K562 (cell line): ENCODE results near the gene ZNF43. TPM values are rescaled to one million over a fixed set of nuclear protein-coding genes. Genes with fewer than 3 reads are reported as not detected.
"Not testable (repeated sequence)": the region's sequence is repeated elsewhere in the genome, so short reads cannot be mapped to it uniquely, and the experiment has no call there.

Source experiments
- ATAC-seq: fragments of 200-7000 bp; cut with Tn5 transposase; 3 replicates; pipeline ENCODE4 v1.9.1; 2020; ENCODE audit warnings: moderate library complexity
- BruUV-seq: library from RNA; stranded (reverse); fragments of 400-500 nt; replicated peaks from 2 replicates; lab custom pipeline; 2021; lab: Mats Ljungman, UMichigan
- CTCF ChIA-PET: fragments of 300-600 bp; formaldehyde crosslinking; extraction: SDS; loops from one replicate; lab custom pipeline; 2021; ENCODE audit warnings: low intra/inter-chr PET ratio; lab: Yijun Ruan, JAX
- POLR2A ChIA-PET: fragments of 300-600, 350-650 bp; sonication (Branson Sonifier 250); formaldehyde crosslinking; extraction: SDS; loops from one replicate; lab custom pipeline; 2021; ENCODE audit warnings: antibody characterized with exemption, inconsistent platforms; lab: Yijun Ruan, JAX
- DNase-seq, 4 experiments: peaks; one replicate each; pipeline versions ENCODE4 v3.0.0 to v3.0.0-alpha.2; 2011 to 2018; ENCODE audit warnings: low spot score in 3 of 4, mixed read lengths in 3 of 4; ENCODE audit errors: extremely low read depth in 1 of 4
- FAIRE-seq: peaks from 2 replicates; lab custom pipeline; 2011; peaks lifted over from hg19 to GRCh38; lab: Jason Lieb, UNC
- H2AFZ ChIP-seq: 2 replicates; pipeline ENCODE4 v1.6.0; 2011; ENCODE audit warnings: low read depth, low read length, control low read depth, inconsistent platforms
- H3K27ac ChIP-seq: fragments of 200-600 bp; 3 replicates; pipeline ENCODE4 v1.8.0; 2011; ENCODE audit warnings: low read depth, mild to moderate bottlenecking, control low read depth, inconsistent platforms, low read length, moderate library complexity, mixed read lengths; ENCODE audit errors: extremely low read depth
- H3K27me3 ChIP-seq, 2 experiments: fragments of 300-600 bp in 1 of 2; 2 replicates in 1 of 2; 3 replicates in 1 of 2; pipeline versions ENCODE4 v1.6.0 to v1.8.0; 2011; ENCODE audit warnings: inconsistent platforms in 2 of 2, low read length in 2 of 2, mild to moderate bottlenecking in 1 of 2, mixed read lengths in 1 of 2, moderate library complexity in 1 of 2; ENCODE audit not compliant: control insufficient read depth in 2 of 2, insufficient read depth in 2 of 2
- H3K36me3 ChIP-seq: fragments of 300-600 bp; 3 replicates; pipeline ENCODE4 v1.8.0; 2011; ENCODE audit warnings: mild to moderate bottlenecking, low read length, inconsistent platforms; ENCODE audit not compliant: control insufficient read depth, insufficient read depth
- H3K4me1 ChIP-seq, 2 experiments: fragments of 200-600 bp in 1 of 2; replicated peaks in 1 of 2; 2 replicates in 1 of 2; 3 replicates in 1 of 2; pipeline versions ENCODE4 v1.5.1 to v1.8.0; 2011; ENCODE audit warnings: inconsistent platforms in 2 of 2, low read length in 2 of 2, mild to moderate bottlenecking in 1 of 2, mixed read lengths in 1 of 2, moderate library complexity in 1 of 2; ENCODE audit not compliant: control insufficient read depth in 2 of 2, insufficient read depth in 2 of 2
- H3K4me2 ChIP-seq: 2 replicates; pipeline ENCODE4 v1.6.1; 2011; ENCODE audit warnings: low read length, control low read depth, inconsistent platforms, mixed read lengths; ENCODE audit not compliant: insufficient read depth
- H3K4me3 ChIP-seq: fragments of 200-600 bp; sonication (generic), shearing (Covaris generic); 2 replicates; pipeline ENCODE4 v1.5.1; 2016; ENCODE audit warnings: control low read depth, inconsistent platforms
- H3K79me2 ChIP-seq: fragments of 200-600 bp; 3 replicates; pipeline ENCODE4 v1.8.0; 2011; ENCODE audit warnings: low read length, inconsistent platforms; ENCODE audit not compliant: control insufficient read depth, insufficient read depth
- H3K9ac ChIP-seq, 2 experiments: 2 replicates each; pipeline versions ENCODE4 v1.6.0 to v1.6.1; 2011; ENCODE audit warnings: low read depth in 2 of 2, low read length in 2 of 2, control low read depth in 1 of 2, inconsistent platforms in 1 of 2, mild to moderate bottlenecking in 1 of 2, mixed read lengths in 1 of 2; ENCODE audit not compliant: insufficient read depth in 1 of 2
- H3K9me1 ChIP-seq: one replicate; pipeline ENCODE4 v1.6.0; 2011; ENCODE audit warnings: inconsistent platforms, mild to moderate bottlenecking, low read length, moderate library complexity; ENCODE audit not compliant: control insufficient read depth, insufficient read depth
- H3K9me3 ChIP-seq: replicated peaks from 2 replicates; pipeline ENCODE4 v1.5.1; 2011; ENCODE audit warnings: low read depth, low read length, inconsistent platforms; ENCODE audit not compliant: control insufficient read depth, insufficient read depth
- H4K20me1 ChIP-seq: replicated peaks from 2 replicates; pipeline ENCODE4 v1.6.1; 2011; ENCODE audit warnings: low read length, inconsistent platforms, mixed read lengths; ENCODE audit not compliant: control insufficient read depth, insufficient read depth
- ATF1 ChIP-seq, 2 experiments: fragments of 450-650 bp in 1 of 2; IDR thresholded peaks; 2 replicates each; pipeline ENCODE4 v1.6.1; 2016; ENCODE audit warnings: missing compliant biosample characterization in 1 of 2, missing genetic modification characterization in 1 of 2
- CBX3 ChIP-seq, 2 experiments: IDR thresholded peaks; 1 replicate in 1 of 2; 2 replicates in 1 of 2; pipeline ENCODE4 v1.6.1; 2012; ENCODE audit warnings: inconsistent platforms in 2 of 2, low read length in 2 of 2, borderline replicate concordance in 1 of 2, control low read depth in 1 of 2
- GATA2 ChIP-seq: sonication (generic); formaldehyde crosslinking; IDR thresholded peaks from 2 replicates; pipeline ENCODE4 v1.4.0; 2020; ENCODE audit warnings: mild to moderate bottlenecking, missing genetic modification reagents
- PHB ChIP-seq: fragments of 250-450 bp; sonication (Bioruptor Pico); IDR thresholded peaks from 2 replicates; pipeline ENCODE4 v1.5.0; 2021
- PML ChIP-seq: IDR thresholded peaks from 2 replicates; pipeline ENCODE4 v1.6.1; 2012; ENCODE audit warnings: low read length, inconsistent platforms
- POLR2B ChIP-seq: fragments of 450-650 bp; IDR thresholded peaks from 2 replicates; pipeline ENCODE4 v1.6.1; 2018; ENCODE audit warnings: low read depth; ENCODE audit not compliant: partially characterized antibody
- SREBF2 ChIP-seq: sonication (generic); formaldehyde crosslinking; IDR thresholded peaks from 2 replicates; pipeline ENCODE4 v1.4.0; 2020; ENCODE audit warnings: mild to moderate bottlenecking, missing genetic modification reagents
- TAF9B ChIP-seq: fragments of 450-650 bp; IDR thresholded peaks from 2 replicates; pipeline ENCODE4 v1.6.1; 2018; ENCODE audit warnings: mild to moderate bottlenecking; ENCODE audit not compliant: partially characterized antibody
- TEAD4 ChIP-seq, 2 experiments: sonication (generic) in 1 of 2; formaldehyde crosslinking in 1 of 2; IDR thresholded peaks; 2 replicates each; pipeline versions ENCODE4 v1.6.1 to v1.8.0; 2012 to 2022; ENCODE audit warnings: borderline replicate concordance in 1 of 2, inconsistent platforms in 1 of 2, low read length in 1 of 2, mild to moderate bottlenecking in 1 of 2, missing genetic modification reagents in 1 of 2
- ZNF174 ChIP-seq: fragments of 250-450 bp; sonication (Bioruptor Pico); IDR thresholded peaks from 2 replicates; pipeline ENCODE4 v1.4.0; 2020; ENCODE audit warnings: mild to moderate bottlenecking
- ZNF76 ChIP-seq: fragments of 250-450 bp; sonication (Bioruptor Pico); IDR thresholded peaks from 2 replicates; pipeline ENCODE4 v1.4.0; 2020; ENCODE audit warnings: mild to moderate bottlenecking, moderate library complexity, borderline replicate concordance
- WGBS: fragments of 100-300 bp; shearing (Covaris generic); methylation state at CpG from one replicate; pipeline ENCODE4 v1.1.6; 2016; ENCODE audit warnings: low coverage, mixed read lengths; ENCODE audit not compliant: insufficient coverage; ENCODE audit errors: missing lambda C conversion rate; 5-methylcytosine and 5-hydroxymethylcytosine counted together
- in situ Hi-C: fragments of 300-500 bp; cut with MboI; formaldehyde crosslinking; loops from 4 replicates; pipeline ENCODE4 v1.15.0; 2018; ENCODE audit warnings: inconsistent platforms, mixed read lengths
- intact Hi-C: fragments of 100-400 bp; cut with micrococcal nuclease; formaldehyde crosslinking; loops from 2 replicates; pipeline ENCODE4 v1.14.2; 2022
- polyA plus RNA-seq, 8 experiments: library from polyadenylated mRNA; depleted of rRNA in 4 of 8; stranded (reverse) in 5 of 8; unstranded in 3 of 8; fragments of >200 nt; fragmentation: Nextera tagmentation in 2 of 8; fragmentation: Illumina TruSeq in 1 of 8; extraction: Ambion mirVana in 2 of 8; extraction: Trizol in 1 of 8; gene quantifications; 2 replicates each; pipeline versions ENCODE4 v1.2.1 to v1.2.3, GENCODE V29; 2011 to 2014; ENCODE audit warnings: inconsistent platforms in 1 of 8, missing spikeins in 1 of 8
- total RNA-seq, 7 experiments: library from RNA; depleted of rRNA in 6 of 7; stranded (reverse); fragments of >200 nt in 6 of 7; fragmentation: Illumina TruSeq in 2 of 7; extraction: Trizol in 2 of 7; gene quantifications; 2 replicates each; pipeline versions ENCODE4 v1.2.1 to v1.2.3, GENCODE V29; 2011 to 2021; ENCODE audit warnings: low replicate concordance in 1 of 7
- TF ChIP-seq, protein P1 (sequence below): sonication (generic); formaldehyde crosslinking; IDR thresholded peaks from 2 replicates; pipeline ENCODE4 v1.8.1; 2023; ENCODE audit warnings: mild to moderate bottlenecking, missing genetic modification reagents

The ZNF43 gene
- total and polyA plus RNA-seq, 9 of the 15 experiments (the other 6 are each of a cell fraction or from before 2014, with no cell fraction given), result 3.6 to 18.6 (median 9.2) TPM

DNA sequence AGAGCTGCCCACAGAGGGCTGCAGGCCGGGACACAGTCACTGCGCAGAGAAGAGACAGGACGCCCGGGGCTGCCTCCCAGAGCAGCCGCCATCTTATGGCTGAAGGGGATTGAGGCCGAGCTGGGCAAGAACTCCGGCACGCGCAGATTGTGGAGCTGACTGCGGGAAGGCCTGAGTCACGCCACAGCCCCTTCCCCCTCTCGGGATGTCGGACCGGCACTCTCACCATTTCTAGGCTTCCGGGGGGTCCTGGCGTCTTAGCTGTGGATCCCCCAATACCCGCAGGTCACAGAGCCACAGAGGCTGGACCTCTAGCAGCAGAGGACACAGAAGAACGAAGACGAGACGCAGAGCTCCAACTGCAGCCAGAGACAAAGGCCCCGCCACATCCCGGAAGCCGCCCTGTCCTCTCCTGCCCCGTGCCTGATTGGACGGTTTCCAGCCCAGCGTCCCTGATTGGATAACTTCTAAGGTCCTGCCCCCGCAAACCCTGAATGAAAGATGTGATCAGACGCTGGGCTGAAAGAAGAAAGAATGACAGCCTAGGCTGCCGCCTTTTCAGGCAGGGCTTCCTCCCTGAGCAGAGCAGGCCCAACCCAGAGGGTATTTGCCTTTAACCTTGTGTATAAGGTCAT, at the start of gene ZNF43 (continued):
- TF ChIP-seq CBX3 (IDR thresholded peaks at IDR 0.05; ENCODE audit: borderline replicate concordance in 1 of 2, low read length in 2 of 2) (peak in 1 of 2 experiments; percentile 22; a peak in 1 of 3 replicates), ZNF174 (CRISPR knock-in tag) (no peak), PHB (CRISPR knock-in tag) (no peak), TEAD4 (IDR thresholded peaks at IDR 0.05; ENCODE audit: low read length) (peak; percentile 36; the same call in 1 of the 2 replicates), TEAD4 (CRISPR knock-in tag; IDR thresholded peaks at IDR 0.05; ENCODE audit: borderline replicate concordance) (no peak), ATF1 (CRISPR knock-in tag; IDR thresholded peaks at IDR 0.05) (no peak), ATF1 (tag; IDR thresholded peaks at IDR 0.05) (peak; percentile 23; the same call in 1 of the 2 replicates), GATA2 (CRISPR knock-in tag) (no peak), PML (peak; percentile 66; the same call in 1 of the 2 replicates), POLR2B (peak; percentile 57), TAF9B (peak; percentile 73), ZNF76 (CRISPR knock-in tag) (peak; percentile 42; the same call in 1 of the 2 replicates), SREBF2 (CRISPR knock-in tag) (no peak)
- TF ChIP-seq, protein P1, sequence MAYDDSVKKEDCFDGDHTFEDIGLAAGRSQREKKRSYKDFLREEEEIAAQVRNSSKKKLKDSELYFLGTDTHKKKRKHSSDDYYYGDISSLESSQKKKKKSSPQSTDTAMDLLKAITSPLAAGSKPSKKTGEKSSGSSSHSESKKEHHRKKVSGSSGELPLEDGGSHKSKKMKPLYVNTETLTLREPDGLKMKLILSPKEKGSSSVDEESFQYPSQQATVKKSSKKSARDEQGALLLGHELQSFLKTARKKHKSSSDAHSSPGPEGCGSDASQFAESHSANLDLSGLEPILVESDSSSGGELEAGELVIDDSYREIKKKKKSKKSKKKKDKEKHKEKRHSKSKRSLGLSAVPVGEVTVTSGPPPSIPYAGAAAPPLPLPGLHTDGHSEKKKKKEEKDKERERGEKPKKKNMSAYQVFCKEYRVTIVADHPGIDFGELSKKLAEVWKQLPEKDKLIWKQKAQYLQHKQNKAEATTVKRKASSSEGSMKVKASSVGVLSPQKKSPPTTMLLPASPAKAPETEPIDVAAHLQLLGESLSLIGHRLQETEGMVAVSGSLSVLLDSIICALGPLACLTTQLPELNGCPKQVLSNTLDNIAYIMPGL (CRISPR knock-in tag), result no peak

GRCh38 chr19:21885516-21885915, 49.5 kb upstream of the ZNF43 start:
- ATAC-seq, H3K27me3 ChIP-seq, BruUV-seq, POLR2A ChIA-PET, H3K4me2 ChIP-seq, H3K79me2 ChIP-seq, DNase-seq, H3K27ac ChIP-seq, H2AFZ ChIP-seq, CTCF ChIA-PET, H3K4me3 ChIP-seq, H3K4me1 ChIP-seq, intact Hi-C loops, FAIRE-seq, H3K9me1 ChIP-seq, H3K9ac ChIP-seq, H4K20me1 ChIP-seq, H3K9me3 ChIP-seq, H3K36me3 ChIP-seq: not testable (repeated sequence)
- in situ Hi-C loops, result loop anchor here (25.0 kb wide), 1 partner anchor 673 kb away; no protein-coding TSS in a partner anchor
- WGBS, result 0% methylated on average over 2 of the region's 2 CpGs

DNA sequence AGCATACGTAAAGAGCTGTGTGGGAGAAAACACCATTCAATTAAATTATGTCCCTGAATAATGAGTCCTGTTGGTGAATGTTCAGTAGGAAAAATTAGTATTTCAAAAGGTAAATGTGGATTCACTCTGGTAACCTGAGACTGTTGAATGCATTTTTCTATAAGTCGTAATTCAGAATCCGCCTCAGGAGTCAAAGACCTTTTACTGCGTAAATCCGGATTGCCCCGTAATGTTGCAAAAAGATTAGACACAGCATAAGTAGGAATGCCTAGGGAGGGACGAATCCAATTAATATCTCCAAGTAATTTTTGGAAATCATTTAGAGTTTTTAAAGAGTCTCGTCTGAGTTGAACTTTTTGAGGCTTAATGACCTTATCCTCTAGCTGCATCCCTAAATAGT, 48.8 kb upstream of the ZNF43 start:
- CTCF ChIA-PET, result not testable (repeated sequence)

More for the DNA sequence above, 48.8 kb upstream of the ZNF43 start:
- BruUV-seq, H3K4me2 ChIP-seq, FAIRE-seq, intact Hi-C loops, H2AFZ ChIP-seq, H3K27me3 ChIP-seq, H4K20me1 ChIP-seq, H3K9me3 ChIP-seq, H3K36me3 ChIP-seq, H3K9me1 ChIP-seq, H3K79me2 ChIP-seq, POLR2A ChIA-PET, ATAC-seq, H3K27ac ChIP-seq, H3K4me3 ChIP-seq, H3K9ac ChIP-seq, H3K4me1 ChIP-seq, DNase-seq: not testable (repeated sequence)
- WGBS, result 0% methylated on average over 8 of the region's 8 CpGs
- in situ Hi-C loops, result loop anchor here (25.0 kb wide), 1 partner anchor 672 kb away; no protein-coding TSS in a partner anchor
